GM12892 (cell line): ENCODE measurements around the gene PERP.

ENCODE experiments used
- POLR2A ChIP-seq: IDR thresholded peaks from 2 replicates; pipeline ENCODE4 v1.6.1; 2011; ENCODE audit warnings: low read depth, low read length, control low read depth
- TAF1 ChIP-seq: IDR thresholded peaks from 2 replicates; pipeline ENCODE4 v1.6.1; 2011; ENCODE audit warnings: low read depth, mild to moderate bottlenecking, control low read depth, low read length, borderline replicate concordance

- TF ChIP-seq POLR2A (no peak), TAF1 (no peak)
Measured at GRCh38 chr6:138078491-138078890, 28.7 kb downstream of the PERP start.
